GM06990 (cell line): ENCODE data around the gene NSUN7.

ENCODE experiments used
- DNase-seq: peaks from one replicate; pipeline ENCODE4 v3.0.0-alpha.2; 2011; ENCODE audit not compliant: insufficient read length; ENCODE audit errors: extremely low read depth
- H3K27me3 ChIP-seq: replicated peaks from 2 replicates; pipeline ENCODE4 v1.6.0; 2011; ENCODE audit warnings: low read length; ENCODE audit not compliant: control insufficient read depth, insufficient read depth
- H3K36me3 ChIP-seq: 2 replicates; pipeline ENCODE4 v1.5.1; 2011; ENCODE audit warnings: low read length; ENCODE audit not compliant: control insufficient read depth, insufficient read depth
- H3K4me3 ChIP-seq: replicated peaks from 2 replicates; pipeline ENCODE4 v1.5.1; 2011; ENCODE audit warnings: low read depth, mild to moderate bottlenecking, control low read depth, low read length
- CTCF ChIP-seq: IDR thresholded peaks from 2 replicates; pipeline ENCODE4 v1.5.1; 2011; ENCODE audit warnings: low read length, control low read depth, mild to moderate bottlenecking, inconsistent platforms; ENCODE audit not compliant: insufficient read depth, poor library complexity, severe bottlenecking

NSUN7 gene

GRCh38 chr4:40832175-40832574, 82.4 kb downstream of the NSUN7 start:
- Histone ChIP-seq H3K36me3 (no peaks in the 10 kb centered on the region; the same call in none of the 2 replicates), H3K4me3 (no peak overlapping the region), H3K27me3 (no peaks in the 10 kb centered on the region)
- TF ChIP-seq CTCF = no peak
- DNase-seq = no peak

GRCh38 chr4:40833212-40833611, 83.5 kb downstream of the NSUN7 start:
- no peak for DNase-seq
- no peaks in the 10 kb centered on the region; the same call in none of the 2 replicates for H3K36me3 ChIP-seq
- H3K4me3 ChIP-seq = no peak overlapping the region
- no peaks in the 10 kb centered on the region for H3K27me3 ChIP-seq
- no peak for TF ChIP-seq CTCF

DNA sequence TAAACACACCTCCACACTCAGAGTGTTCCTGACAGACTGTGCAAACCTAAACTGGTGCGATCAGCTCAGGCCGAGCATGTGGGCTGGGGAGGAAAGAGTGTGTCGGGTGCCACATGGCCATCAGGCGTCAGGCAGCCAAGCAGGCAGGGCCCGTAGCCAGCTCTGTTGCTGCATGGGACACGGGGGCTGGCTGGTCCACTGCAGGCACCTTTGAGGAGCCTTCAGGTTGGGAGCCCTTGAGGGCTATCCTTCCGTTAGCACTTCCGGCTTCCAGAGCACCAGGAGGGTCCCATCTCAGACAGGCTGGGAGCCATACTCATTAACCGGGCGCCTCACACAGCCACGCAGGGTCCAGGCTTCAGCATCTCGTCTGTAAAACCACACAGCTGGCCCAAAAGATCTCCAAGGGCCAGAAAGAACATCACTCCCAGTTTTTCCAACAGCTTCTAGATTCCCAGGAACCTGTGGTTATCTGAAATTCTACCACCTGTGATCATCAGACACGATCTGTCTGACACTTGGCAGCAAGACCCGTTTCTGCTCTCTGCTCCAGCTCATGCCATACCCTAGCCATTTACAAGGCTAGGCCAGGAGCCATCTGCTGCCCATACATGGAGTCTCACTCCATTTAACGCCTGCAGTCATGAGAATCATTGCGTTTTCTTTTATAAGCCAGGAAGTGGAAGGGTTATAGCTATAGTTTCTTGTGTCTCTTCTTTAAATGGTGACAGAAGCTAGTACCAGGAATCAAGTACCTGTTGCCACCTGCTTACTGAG, 87.5 kb downstream of the NSUN7 start:
- no peaks in the 10 kb centered on the region for H3K36me3 ChIP-seq
- DNase-seq = no peak
- H3K4me3 ChIP-seq = no peak overlapping the region
- no peaks in the 10 kb centered on the region for H3K27me3 ChIP-seq
- no peak for TF ChIP-seq CTCF

DNA sequence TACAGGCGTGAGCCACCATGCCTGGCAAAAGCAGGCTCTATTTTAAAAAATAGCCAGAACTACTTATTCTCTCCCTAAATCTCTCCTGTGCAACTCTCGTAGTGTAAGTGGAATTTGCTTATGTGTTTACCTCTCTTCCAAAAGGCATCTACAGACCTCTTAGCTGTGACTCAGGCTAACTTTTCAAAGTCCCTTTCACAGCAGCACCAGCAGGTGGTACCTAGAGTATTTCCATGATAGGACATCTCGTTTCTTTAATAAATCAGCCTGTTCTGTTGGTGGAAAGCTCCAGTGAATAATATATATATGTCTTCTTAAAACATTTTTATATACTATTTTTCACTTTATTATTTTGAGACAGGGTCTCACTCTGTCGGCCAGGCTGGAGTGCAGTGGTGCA, 89.0 kb downstream of the NSUN7 start:
- peak; percentile 26 for TF ChIP-seq CTCF
- no peak for DNase-seq

DNA sequence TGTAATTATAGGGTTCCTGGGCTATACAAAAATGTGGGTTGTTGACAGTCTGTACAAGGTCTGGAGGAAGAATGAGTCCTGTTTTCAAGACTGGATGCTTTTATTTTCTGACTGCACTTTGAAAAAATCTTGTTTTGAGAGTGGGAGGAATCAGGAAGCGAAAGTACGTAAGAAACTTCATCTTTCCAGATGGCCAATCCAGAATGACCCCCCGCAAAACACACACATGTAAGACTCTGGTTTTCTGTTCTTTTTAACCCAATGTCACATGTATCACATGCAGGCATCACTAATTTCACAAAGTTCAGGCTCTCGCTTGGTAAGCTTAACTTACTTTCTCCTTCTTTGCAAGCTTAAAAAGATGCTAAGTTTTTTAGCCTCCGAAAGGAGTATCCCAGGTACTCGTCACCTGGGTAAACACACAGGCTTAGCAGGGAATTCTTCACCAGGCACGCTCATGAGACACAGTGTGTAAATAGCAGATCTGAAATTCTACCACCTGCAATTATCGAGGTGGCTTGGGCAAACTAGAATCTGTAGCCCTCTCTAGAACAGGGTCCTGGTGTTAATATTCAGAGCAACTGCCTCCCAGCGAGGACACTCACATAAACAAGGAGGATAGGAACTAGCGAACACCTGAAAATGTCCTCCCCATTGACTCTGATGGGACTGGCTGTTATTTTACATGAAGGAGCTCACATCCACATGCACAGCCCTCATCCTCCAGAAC, 90.7 kb downstream of the NSUN7 start:
- no peaks in the 10 kb centered on the region for H3K27me3 ChIP-seq
- H3K36me3 ChIP-seq = no peaks in the 10 kb centered on the region
- H3K4me3 ChIP-seq = no peak overlapping the region
- TF ChIP-seq CTCF = no peak
- peak; percentile 30 for DNase-seq

More for the DNA sequence above, 89.0 kb downstream of the NSUN7 start:
- Histone ChIP-seq H3K4me3 (no peak overlapping the region), H3K27me3 (no peaks in the 10 kb centered on the region), H3K36me3 (no peaks in the 10 kb centered on the region)
